Upper lobe of left lung (tissue), 6 donors: ENCODE data around the gene DRAXIN. TPM values are rescaled to one million over a fixed set of nuclear protein-coding genes. Genes with fewer than 3 reads are reported as not detected.

Experiments used
- ATAC-seq, 2 donors: fragments of 200-7000 bp; cut with Tn5 transposase; one replicate each; pipeline ENCODE4 v1.9.1; 2022; ENCODE audit warnings: mild to moderate bottlenecking in 2 of 2, moderate library complexity in 2 of 2; ENCODE audit not compliant: low FRiP score in 2 of 2
- DNase-seq, 2 donors: peaks; one replicate each; pipeline ENCODE4 v3.0.0-alpha.2; 2019 to 2020
- H3K27ac ChIP-seq, 4 donors: fragments of 200-600 bp; sonication (generic); one replicate each; pipeline ENCODE4 v1.5.1; 2016 to 2019
- H3K27me3 ChIP-seq, 4 donors: fragments of 200-600 bp; sonication (generic); one replicate each; pipeline ENCODE4 v1.5.1; 2017 to 2019
- H3K36me3 ChIP-seq, 4 donors: fragments of 200-600 bp; sonication (generic); one replicate each; pipeline ENCODE4 v1.5.1; 2016 to 2019
- H3K4me1 ChIP-seq, 4 donors: fragments of 200-600 bp; sonication (generic); one replicate each; pipeline ENCODE4 v1.5.1; 2018 to 2019
- H3K4me3 ChIP-seq, 4 donors: fragments of 200-600 bp; sonication (generic); one replicate each; pipeline ENCODE4 v1.5.1; 2017 to 2019; ENCODE audit warnings: mild to moderate bottlenecking in 2 of 4, moderate library complexity in 1 of 4
- H3K9me3 ChIP-seq, 4 donors: fragments of 200-600 bp; sonication (generic); one replicate each; pipeline ENCODE4 v1.5.1; 2018 to 2019
- EP300 ChIP-seq, 4 donors: sonication (generic); formaldehyde crosslinking; IDR thresholded peaks; one replicate each; pipeline ENCODE4 v1.5.1; 2017; ENCODE audit warnings: antibody characterized with exemption in 4 of 4, control low read depth in 2 of 4
- POLR2A ChIP-seq, 4 donors: fragments of 450-650 bp; IDR thresholded peaks; one replicate each; pipeline ENCODE4 v1.5.1; 2016 to 2017; ENCODE audit warnings: antibody characterized with exemption in 4 of 4, mild to moderate bottlenecking in 2 of 4
- POLR2AphosphoS5 ChIP-seq, 2 donors: sonication (generic); formaldehyde crosslinking; IDR thresholded peaks; one replicate each; pipeline ENCODE4 v1.5.1; 2017; ENCODE audit warnings: antibody characterized with exemption in 2 of 2
- WGBS, 2 donors: methylation state at CpG; one replicate each; pipeline ENCODE4 v1.1.5; 2017 to 2018; 5-methylcytosine and 5-hydroxymethylcytosine counted together
- total RNA-seq, 6 donors: library from RNA; depleted of rRNA in 4 of 6; stranded (reverse); fragments of >200 nt in 4 of 6; gene quantifications; one replicate each; pipeline versions ENCODE4 v1.1.0 to v1.2.1, GENCODE V29; 2016 to 2021
- TF ChIP-seq, protein P1 (sequence below), 6 experiments: fragments of 450-650 bp in 4 of 6; fragments of 200-600 bp in 2 of 6; sonication (generic) in 2 of 6; IDR thresholded peaks; one replicate each; pipeline ENCODE4 v1.5.1; 2016 to 2019; ENCODE audit warnings: antibody characterized with exemption in 6 of 6
- donor health status: DM: no; HTN: no; CAD: no; lungs with moderate emphysema.
- donor health status: DM: no; HTN: yes; CAD: no; lungs with severe emphysema.

The DRAXIN gene
- total RNA-seq, 6 donors from 2014 or later, result 0.11 to 0.17 TPM; not detected in 4

DNA sequence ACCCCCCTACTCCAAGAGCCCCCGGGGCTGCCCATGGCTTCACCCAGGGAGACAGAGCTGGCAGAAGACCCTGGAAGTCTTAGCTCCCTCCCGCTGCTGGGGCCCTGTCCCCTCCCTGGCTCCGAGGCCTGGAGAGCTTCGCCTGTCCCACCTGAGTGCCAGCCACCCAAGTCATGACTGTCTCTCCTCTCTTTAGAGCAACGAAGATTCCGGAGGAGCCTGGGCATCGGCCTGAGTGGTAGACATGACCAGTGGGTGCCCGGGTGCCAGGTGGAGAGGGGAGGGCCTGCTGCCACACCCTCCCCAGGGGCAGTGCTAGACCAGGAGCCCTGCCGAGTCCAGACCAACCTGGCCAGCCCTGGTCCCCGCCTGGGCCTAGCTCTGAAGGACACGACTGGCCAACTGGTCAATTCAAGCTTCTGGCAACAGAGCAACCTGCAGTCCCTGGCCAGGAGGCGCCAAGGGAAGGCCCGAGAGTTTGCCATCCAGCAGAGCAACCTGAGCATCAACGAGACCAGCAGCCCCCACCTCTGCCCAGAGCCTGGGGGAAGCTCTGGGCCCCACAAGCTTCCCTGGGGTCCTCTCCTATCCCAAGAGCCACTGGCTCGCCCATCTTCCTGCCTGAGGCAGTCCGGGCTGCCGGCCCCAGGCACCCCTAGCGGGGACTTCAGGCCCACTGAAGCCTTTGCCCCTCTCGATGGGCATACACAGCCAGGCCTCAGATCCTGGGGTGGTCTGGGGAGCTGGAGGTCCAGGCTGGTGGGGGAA, 74.3 kb downstream of the DRAXIN start:
- peak in 1 of 2 donors; percentile 47 for ATAC-seq
- Histone ChIP-seq H3K36me3 (no peaks in the 10 kb centered on the region), H3K4me3 (no peak overlapping the region), H3K27me3 (peaks cover 0 to 8% (median 2%) of the 10 kb centered on the region in 4 donors), H3K27ac (no peak overlapping the region), H3K9me3 (no peaks in the 10 kb centered on the region), H3K4me1 (peaks cover 7 to 10% (median 8%) of the 10 kb centered on the region in 4 donors)
- no peak for DNase-seq
- WGBS, 2 donors, result 88 to 90% methylated on average over 3 to 17 of the region's 19 CpGs
- TF ChIP-seq POLR2A (IDR thresholded peaks at IDR 0.05) (no peak), EP300 (IDR thresholded peaks at IDR 0.05) (no peak), POLR2AphosphoS5 (IDR thresholded peaks at IDR 0.05) (no peak)
- TF ChIP-seq, protein P1, sequence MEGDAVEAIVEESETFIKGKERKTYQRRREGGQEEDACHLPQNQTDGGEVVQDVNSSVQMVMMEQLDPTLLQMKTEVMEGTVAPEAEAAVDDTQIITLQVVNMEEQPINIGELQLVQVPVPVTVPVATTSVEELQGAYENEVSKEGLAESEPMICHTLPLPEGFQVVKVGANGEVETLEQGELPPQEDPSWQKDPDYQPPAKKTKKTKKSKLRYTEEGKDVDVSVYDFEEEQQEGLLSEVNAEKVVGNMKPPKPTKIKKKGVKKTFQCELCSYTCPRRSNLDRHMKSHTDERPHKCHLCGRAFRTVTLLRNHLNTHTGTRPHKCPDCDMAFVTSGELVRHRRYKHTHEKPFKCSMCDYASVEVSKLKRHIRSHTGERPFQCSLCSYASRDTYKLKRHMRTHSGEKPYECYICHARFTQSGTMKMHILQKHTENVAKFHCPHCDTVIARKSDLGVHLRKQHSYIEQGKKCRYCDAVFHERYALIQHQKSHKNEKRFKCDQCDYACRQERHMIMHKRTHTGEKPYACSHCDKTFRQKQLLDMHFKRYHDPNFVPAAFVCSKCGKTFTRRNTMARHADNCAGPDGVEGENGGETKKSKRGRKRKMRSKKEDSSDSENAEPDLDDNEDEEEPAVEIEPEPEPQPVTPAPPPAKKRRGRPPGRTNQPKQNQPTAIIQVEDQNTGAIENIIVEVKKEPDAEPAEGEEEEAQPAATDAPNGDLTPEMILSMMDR (IDR thresholded peaks at IDR 0.05), result no peak

DNA sequence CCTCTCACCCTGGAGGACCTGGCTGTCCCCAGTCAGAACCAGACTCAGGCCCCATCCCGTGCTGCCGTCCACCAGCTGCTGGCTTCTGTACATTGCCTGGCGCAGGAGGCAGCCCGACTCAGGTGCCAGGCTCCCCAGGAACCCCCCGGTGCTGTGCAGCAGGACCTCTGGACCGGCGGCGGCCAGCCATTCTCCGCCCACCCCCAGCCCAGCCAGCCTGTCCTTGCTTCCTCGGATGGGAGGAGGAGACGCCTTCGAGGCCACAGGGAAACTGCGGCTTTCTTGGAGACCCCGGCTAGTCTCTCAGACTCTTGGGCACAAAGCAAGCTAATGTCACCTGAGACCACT, 74.9 kb downstream of the DRAXIN start:
- WGBS, 2 donors, result 79 to 100% methylated on average over 1 to 11 of the region's 14 CpGs
- Histone ChIP-seq H3K27ac (no peak overlapping the region), H3K27me3 (peaks cover 0 to 7% (median 2%) of the 10 kb centered on the region in 4 donors), H3K36me3 (no peaks in the 10 kb centered on the region), H3K4me3 (no peak overlapping the region), H3K4me1 (peaks cover 7 to 10% (median 8%) of the 10 kb centered on the region in 4 donors), H3K9me3 (no peaks in the 10 kb centered on the region)
- TF ChIP-seq, protein P1 (IDR thresholded peaks at IDR 0.05), result no peak
- no peak for TF ChIP-seq POLR2A (IDR thresholded peaks at IDR 0.05)
- TF ChIP-seq POLR2AphosphoS5 (IDR thresholded peaks at IDR 0.05), result no peak
- no peak for TF ChIP-seq EP300 (IDR thresholded peaks at IDR 0.05)
- no peak for ATAC-seq
- no peak for DNase-seq

DNA sequence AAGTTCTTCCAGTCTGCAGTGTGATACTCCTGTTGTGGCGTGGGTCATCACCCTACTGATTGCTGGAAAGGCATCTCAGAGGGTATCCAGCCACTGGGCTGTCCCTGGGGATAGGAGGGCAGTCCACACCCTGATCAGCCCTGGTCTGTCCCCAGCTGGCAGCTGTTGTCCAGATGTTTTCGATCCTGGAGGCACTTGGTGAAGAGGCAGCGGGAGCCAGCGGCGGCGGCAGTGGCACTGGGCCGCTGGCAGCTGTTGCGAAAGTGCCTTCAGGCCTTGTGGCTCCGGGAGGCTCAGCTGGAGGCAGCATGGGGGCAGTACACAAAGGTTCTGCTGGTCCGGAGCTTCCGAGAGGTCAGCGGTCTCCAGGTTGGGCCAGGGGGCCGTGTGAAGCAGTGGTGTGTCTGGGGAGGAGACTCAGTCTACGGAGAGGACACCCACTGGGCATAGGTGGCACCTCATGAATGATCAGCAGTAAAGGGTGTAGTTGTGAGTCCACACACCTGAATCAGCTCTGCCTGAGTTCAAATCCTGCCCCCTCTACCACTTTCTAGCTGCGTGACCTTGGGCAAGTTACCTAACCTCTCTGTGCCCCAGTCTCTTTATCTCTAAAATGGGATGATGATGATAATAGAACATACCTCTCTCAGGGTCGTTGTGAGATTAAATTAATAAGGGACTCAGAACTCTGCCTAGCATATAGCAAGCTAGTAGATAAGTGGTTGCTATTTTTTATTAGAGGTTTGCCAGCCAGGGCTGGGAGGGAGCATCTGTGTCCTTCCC, 76.6 kb downstream of the DRAXIN start:
- 70 to 77% methylated on average over 16 of the region's 16 CpGs for WGBS, 2 donors
- TF ChIP-seq, protein P1 (IDR thresholded peaks at IDR 0.05), result no peak
- no peak for TF ChIP-seq EP300 (IDR thresholded peaks at IDR 0.05)
- no peak for TF ChIP-seq POLR2A (IDR thresholded peaks at IDR 0.05)
- TF ChIP-seq POLR2AphosphoS5 (IDR thresholded peaks at IDR 0.05), result no peak
- no peak overlapping the region for H3K4me3 ChIP-seq
- H3K36me3 ChIP-seq, result no peaks in the 10 kb centered on the region
- ATAC-seq (no peak), DNase-seq (no peak)
- no peaks in the 10 kb centered on the region for H3K27me3 ChIP-seq
- H3K4me1 ChIP-seq, result no peaks in the 10 kb centered on the region
- H3K9me3 ChIP-seq, result no peaks in the 10 kb centered on the region
- H3K27ac ChIP-seq, result no peak overlapping the region

DNA sequence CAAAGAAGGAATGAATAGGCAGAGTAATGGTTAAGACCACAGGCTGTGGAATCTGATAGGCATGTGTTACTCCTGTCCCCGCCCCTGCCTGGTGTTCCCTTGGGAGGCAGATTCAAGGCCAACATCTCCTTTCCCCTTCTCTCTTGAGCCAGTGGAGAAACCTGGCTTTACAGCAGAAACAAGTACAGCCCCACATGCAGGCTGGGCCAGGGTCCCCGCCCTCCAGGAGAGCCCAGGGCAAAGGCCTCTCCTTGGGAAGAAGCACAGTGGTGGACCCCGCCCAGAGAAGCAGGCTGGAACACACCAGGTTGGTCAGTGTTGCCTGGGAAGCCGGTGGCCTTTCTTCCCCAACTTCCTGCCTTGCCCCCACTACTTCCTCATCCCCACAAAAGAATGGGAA, 77.3 kb downstream of the DRAXIN start:
- no peaks in the 10 kb centered on the region for H3K27me3 ChIP-seq
- no peaks in the 10 kb centered on the region for H3K4me1 ChIP-seq
- no peak overlapping the region for H3K4me3 ChIP-seq
- no peak for DNase-seq
- ATAC-seq, result no peak
- no peaks in the 10 kb centered on the region for H3K9me3 ChIP-seq
- H3K27ac ChIP-seq, result no peak overlapping the region
- 54 to 59% methylated on average over 2 to 4 of the region's 4 CpGs for WGBS, 2 donors
- no peaks in the 10 kb centered on the region for H3K36me3 ChIP-seq
- no peak for TF ChIP-seq POLR2AphosphoS5 (IDR thresholded peaks at IDR 0.05)

DNA sequence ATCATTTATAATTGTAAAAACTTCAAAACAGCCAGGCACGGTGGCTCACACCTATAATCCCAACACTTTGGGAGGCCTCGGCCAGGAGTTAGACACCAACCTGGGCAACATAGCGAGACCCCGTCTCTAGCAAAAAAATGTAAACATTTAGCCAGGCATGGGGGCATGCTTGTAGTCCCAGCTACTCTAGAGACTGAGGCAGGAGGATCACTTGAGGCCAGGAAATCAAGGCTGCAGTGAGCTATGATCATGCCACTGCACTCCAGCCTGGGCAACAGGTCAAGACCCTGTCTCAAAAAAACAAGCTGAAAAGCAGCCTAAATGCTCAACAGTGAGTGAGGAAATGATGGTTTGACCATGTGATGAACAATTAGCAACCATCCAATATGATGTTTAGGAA, 77.8 kb downstream of the DRAXIN start:
- DNase-seq (no peak), ATAC-seq (no peak)
- Histone ChIP-seq H3K27ac (no peak overlapping the region), H3K4me3 (no peak overlapping the region), H3K27me3 (no peaks in the 10 kb centered on the region), H3K36me3 (no peaks in the 10 kb centered on the region), H3K9me3 (no peaks in the 10 kb centered on the region), H3K4me1 (no peaks in the 10 kb centered on the region)
- TF ChIP-seq POLR2AphosphoS5 (IDR thresholded peaks at IDR 0.05), result no peak
- TF ChIP-seq POLR2A (IDR thresholded peaks at IDR 0.05), result no peak
- no peak for TF ChIP-seq EP300 (IDR thresholded peaks at IDR 0.05)
- TF ChIP-seq, protein P1 (IDR thresholded peaks at IDR 0.05), result no peak
- WGBS, 2 donors, result 78 to 84% methylated on average over 4 of the region's 4 CpGs
